ENCODE data around the gene CCM2L.

Gene CCM2L

DNA sequence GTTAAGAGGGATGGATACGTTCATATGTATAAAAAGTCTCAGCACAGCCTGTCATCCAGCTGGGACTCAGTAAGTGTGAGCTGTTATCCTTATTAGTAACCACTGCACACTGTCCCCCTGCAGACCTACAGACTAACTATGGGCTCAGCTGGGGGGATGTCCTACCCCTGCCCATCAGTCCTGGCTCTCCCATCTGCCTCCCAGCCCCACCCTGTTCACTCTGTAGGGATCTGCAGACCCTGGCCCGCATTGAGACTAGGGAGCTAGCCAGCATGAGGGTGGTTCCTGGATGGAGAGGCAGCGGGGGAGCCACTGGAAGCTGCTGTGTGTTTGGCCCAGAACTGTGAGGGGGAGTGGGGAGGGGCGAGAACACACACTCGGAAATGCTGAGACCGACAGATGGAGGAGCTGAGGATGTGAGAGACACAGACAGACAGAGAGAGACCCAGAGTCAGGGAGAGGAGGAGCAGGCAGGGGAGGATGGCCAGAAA is 25.2 kb upstream of the CCM2L start:
- Histone ChIP-seq H3K9me3 (ENCODE audit: control insufficient read depth, insufficient read depth, low read length) (no peaks in the 10 kb centered on the region), H3K4me1 (ENCODE audit: insufficient read depth, low read length) (0 out of 2 replicates have a peak, but pooled peaks cover 9% of the 10 kb centered on the region), H3K9ac (ENCODE audit: low read depth, low read length) (no peak overlapping the region), H3K36me3 (ENCODE audit: insufficient read depth, low read length) (no peaks in the 10 kb centered on the region)

DNA sequence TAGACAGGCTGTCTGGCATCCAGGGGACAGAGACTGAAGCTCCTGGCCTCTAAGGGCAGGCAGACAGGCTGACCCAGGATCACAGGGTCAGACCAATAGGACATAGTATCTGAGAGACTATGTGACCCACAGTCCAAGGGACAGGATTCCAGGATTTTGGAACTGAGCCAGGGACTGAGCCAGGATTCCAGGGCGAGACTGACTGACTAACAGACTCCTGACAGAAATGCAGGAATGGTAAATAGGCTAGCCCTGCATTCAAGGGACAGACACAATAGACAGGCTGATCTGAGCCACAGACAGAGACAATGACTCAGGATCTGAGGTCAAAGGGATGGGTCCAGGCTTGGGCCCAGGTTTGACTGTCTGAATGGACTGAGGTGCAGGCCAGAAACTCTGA is 22.5 kb upstream of the CCM2L start:
- Histone ChIP-seq H3K9ac (ENCODE audit: low read depth, low read length) (no peak overlapping the region), H3K4me1 (ENCODE audit: insufficient read depth, low read length) (0 out of 2 replicates have a peak, but pooled peaks cover 9% of the 10 kb centered on the region), H3K36me3 (ENCODE audit: insufficient read depth, low read length) (no peaks in the 10 kb centered on the region), H3K9me3 (ENCODE audit: control insufficient read depth, insufficient read depth, low read length) (no peaks in the 10 kb centered on the region)

DNA sequence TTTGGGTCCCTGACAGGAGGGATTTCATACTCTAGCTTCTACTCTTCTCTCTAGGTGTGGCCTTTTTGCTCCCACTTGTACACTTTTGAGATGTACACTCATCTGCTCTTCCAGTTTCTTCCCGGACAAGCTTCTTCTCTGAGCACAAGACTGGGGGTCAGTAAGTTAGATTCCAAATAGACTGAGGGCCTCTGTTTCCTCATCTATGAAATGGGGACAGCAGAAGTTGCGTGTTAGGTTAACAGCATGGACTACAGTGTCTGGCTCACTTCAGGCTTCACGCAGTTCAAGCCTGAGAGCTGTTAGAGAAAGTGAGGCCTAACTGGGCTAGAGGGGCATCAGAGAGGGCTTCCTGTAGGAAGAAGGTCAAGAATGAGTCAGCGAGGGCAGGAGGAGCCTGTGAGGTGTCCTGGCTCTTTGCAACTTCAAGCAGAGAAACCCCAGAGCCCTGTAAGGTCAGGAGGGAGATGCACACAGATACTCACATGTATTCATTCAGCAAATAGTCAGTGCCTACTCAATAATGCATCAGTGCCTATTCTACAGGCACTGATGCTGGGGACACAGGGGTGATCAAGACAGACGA is 21.7 kb upstream of the CCM2L start:
- Histone ChIP-seq H3K36me3 (ENCODE audit: insufficient read depth, low read length) (no peaks in the 10 kb centered on the region), H3K9me3 (ENCODE audit: control insufficient read depth, insufficient read depth, low read length) (no peaks in the 10 kb centered on the region), H3K4me1 (ENCODE audit: insufficient read depth, low read length) (0 out of 2 replicates have a peak, but pooled peaks cover 9% of the 10 kb centered on the region), H3K9ac (ENCODE audit: low read depth, low read length) (no peak overlapping the region)

DNA sequence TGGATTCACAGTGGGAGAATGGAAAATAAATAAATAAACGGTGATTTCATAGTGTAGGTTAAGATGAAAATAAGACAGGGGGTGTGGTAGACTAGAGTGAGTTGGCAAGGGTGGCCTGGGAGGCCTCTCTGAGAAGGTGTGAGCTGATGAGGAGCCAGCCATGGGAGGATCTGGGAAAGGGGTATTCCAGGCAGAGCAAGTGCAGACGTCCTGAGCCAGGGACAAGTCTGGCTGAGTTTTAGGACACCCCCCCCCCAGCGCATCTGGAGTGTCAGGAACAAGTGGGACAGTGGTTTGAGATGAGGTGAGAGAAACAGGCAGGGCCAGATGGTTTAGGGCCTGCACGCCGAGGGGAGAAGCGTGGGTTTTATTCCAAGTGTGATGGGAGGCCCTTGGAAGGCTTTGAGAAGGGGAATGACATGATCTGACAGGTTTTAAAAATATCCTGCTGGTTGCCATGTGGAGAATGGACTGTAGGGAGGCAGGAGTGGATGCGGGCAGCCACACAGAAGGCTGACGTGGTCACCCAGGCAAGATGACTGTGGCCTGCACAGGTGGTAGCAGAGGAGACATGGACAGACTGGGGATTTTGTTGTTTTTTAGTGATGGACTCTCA is 21.1 kb upstream of the CCM2L start:
- Histone ChIP-seq H3K4me1 (ENCODE audit: insufficient read depth, low read length) (0 out of 2 replicates have a peak, but pooled peaks cover 9% of the 10 kb centered on the region), H3K9ac (ENCODE audit: low read depth, low read length) (no peak overlapping the region), H3K9me3 (ENCODE audit: control insufficient read depth, insufficient read depth, low read length) (no peaks in the 10 kb centered on the region), H3K36me3 (ENCODE audit: insufficient read depth, low read length) (no peaks in the 10 kb centered on the region)

DNA sequence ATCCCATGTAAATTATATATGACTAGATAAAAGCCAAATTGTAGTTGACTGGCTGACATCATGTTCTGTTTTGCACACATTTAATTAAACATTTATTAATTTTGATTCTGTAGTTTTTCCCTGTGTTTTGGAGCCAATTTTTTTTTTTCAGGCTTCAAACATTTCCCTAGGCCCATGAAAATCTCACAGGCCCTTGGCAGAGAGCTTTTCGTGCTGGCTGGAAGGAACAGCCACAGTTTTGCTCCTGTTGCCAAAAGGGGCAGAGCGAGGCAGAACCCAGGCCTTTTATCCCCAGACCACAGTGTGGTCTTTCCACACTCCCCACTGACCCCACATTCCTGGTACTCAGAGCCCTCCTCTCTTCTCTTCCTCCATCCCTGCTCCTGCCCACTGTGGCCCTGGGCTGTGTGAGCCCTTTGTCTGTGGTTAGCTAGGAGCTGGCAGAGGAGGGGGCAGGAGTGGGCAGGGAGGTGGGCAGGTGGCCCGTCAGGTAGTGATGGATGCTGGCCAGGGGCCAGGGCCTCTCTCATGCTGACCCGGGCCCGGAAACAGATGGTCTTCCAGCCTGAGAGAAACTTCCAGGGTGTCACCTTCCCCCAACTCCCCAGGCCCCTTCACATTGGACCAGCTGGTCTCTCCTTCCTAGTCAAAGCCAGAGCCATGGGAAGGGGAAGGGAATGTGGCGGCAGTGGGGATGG is 19.4 kb upstream of the CCM2L start:
- Histone ChIP-seq H3K9ac (ENCODE audit: low read depth, low read length) (no peak overlapping the region), H3K4me1 (ENCODE audit: insufficient read depth, low read length) (peaks cover 9% of the 10 kb centered on the region; the same call in 1 of the 2 replicates), H3K36me3 (ENCODE audit: insufficient read depth, low read length) (no peaks in the 10 kb centered on the region), H3K9me3 (ENCODE audit: control insufficient read depth, insufficient read depth, low read length) (no peaks in the 10 kb centered on the region)

DNA sequence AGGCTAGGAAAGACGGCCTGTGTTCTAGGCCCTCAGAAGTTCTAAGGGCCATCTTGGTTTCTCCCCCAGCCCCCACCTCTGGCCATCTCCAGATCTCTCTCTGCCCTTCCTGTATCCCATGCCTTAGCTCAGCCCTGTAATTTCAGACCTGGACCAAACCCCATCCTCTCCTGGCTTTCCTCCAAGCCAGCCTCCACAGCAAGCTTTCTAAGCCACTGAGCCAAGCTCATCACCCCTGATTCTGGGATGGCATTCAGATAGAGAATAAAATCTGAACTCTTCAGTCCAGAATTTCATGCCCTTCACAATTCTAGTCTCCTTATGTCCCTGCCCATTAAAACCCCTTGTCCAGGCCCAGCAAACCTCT is 18.9 kb upstream of the CCM2L start:
- no peaks in the 10 kb centered on the region for H3K9me3 ChIP-seq (ENCODE audit: control insufficient read depth, insufficient read depth, low read length)
- no peak overlapping the region for H3K9ac ChIP-seq (ENCODE audit: low read depth, low read length)
- no peaks in the 10 kb centered on the region for H3K36me3 ChIP-seq (ENCODE audit: insufficient read depth, low read length)
- peaks cover 9% of the 10 kb centered on the region; the same call in 1 of the 2 replicates for H3K4me1 ChIP-seq (ENCODE audit: insufficient read depth, low read length)

DNA sequence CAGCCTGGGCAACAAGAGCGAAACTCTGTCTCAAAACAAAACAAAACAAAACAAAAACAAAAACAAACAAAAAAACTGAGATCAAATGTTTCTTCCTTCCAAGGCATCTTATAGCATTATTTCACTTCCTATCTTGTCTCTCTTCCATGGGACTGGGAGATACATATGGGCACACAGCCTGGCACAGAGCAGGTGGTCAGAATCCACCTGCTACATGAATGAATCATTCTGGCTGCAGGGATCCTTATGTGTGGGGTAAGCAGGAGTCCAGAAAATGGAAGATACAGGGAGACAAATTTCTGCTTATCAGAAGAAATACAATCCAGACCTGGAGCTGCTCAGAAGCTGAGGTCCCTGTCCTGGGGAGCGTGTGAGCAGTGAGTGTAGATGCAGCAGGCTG is 18.2 kb upstream of the CCM2L start:
- H3K9me3 ChIP-seq (ENCODE audit: control insufficient read depth, insufficient read depth, low read length): no peaks in the 10 kb centered on the region
- H3K4me1 ChIP-seq (ENCODE audit: insufficient read depth, low read length): peaks cover 9% of the 10 kb centered on the region; the same call in 1 of the 2 replicates
- H3K36me3 ChIP-seq (ENCODE audit: insufficient read depth, low read length): no peaks in the 10 kb centered on the region
- no peak overlapping the region for H3K9ac ChIP-seq (ENCODE audit: low read depth, low read length)

DNA sequence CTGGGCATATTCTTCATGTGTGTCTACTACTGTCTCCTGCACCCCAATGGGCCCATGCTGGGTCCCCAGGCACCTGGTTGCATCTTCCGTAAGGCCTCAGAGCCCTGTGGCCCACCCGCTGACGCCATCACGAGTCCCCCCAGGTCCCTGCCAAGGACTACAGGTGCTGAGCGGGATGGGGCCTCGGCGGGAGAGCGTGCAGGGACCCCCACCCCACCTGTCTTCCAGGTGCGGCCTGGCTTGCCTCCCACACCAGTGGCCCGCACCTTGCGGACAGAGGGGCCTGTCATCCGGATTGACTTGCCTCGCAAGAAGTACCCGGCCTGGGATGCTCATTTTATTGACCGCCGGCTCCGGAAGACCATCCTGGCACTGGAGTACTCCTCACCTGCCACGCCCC is 13.2 kb upstream of the CCM2L start:
- H3K9ac ChIP-seq (ENCODE audit: low read depth, low read length): no peak overlapping the region
- no peaks in the 10 kb centered on the region for H3K36me3 ChIP-seq (ENCODE audit: insufficient read depth, low read length)
- no peaks in the 10 kb centered on the region for H3K9me3 ChIP-seq (ENCODE audit: control insufficient read depth, insufficient read depth, low read length)
- no peaks in the 10 kb centered on the region; the same call in 1 of the 2 replicates for H3K4me1 ChIP-seq (ENCODE audit: insufficient read depth, low read length)

DNA sequence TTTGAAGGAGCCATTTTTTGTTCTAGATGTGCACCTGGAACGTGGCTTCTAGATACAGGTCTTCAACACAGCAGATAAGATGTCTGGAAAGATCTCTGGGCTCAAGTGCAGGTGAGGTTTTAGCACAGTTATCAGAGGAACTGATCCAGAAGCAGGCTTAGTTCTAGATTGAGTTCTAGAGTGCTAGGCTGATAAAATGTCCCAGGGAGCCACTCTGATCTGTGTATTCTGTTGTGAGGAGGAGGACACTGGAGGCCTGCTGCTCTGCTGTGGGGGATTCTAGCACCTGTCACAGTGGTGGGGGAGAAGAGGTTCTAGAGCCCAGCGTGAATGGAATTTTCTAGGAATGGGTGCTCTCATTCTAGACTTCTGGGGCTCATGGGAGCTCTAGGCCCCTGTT is 12.0 kb upstream of the CCM2L start:
- Histone ChIP-seq H3K9ac (ENCODE audit: low read depth, low read length) (no peak overlapping the region), H3K4me1 (ENCODE audit: insufficient read depth, low read length) (no peaks in the 10 kb centered on the region; the same call in 1 of the 2 replicates), H3K36me3 (ENCODE audit: insufficient read depth, low read length) (no peaks in the 10 kb centered on the region), H3K9me3 (ENCODE audit: control insufficient read depth, insufficient read depth, low read length) (no peaks in the 10 kb centered on the region)

DNA sequence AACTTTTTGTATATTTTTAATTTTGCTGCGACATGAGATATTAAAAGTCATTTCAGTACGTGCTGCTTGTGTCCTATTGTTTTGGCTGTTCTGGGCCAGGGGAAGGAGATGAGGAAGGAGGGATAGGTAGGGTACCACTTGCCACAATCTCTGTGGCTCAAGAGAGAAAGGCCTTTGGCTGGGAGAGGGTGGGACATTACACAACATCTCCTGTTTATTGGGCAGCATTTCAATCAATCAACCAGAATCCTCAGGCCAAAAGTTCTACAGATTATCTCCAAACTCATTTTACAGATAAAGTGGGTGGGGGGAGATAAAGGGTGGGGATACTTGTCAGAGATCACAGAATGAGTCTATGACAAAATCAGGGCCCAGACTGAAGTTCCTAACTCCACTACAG is 6.9 kb upstream of the CCM2L start:
- H3K9me3 ChIP-seq (ENCODE audit: control insufficient read depth, insufficient read depth, low read length): no peaks in the 10 kb centered on the region
- H3K4me1 ChIP-seq (ENCODE audit: insufficient read depth, low read length): peaks cover 16% of the 10 kb centered on the region
- no peak overlapping the region for H3K9ac ChIP-seq (ENCODE audit: low read depth, low read length)
- H3K36me3 ChIP-seq (ENCODE audit: insufficient read depth, low read length): no peaks in the 10 kb centered on the region

DNA sequence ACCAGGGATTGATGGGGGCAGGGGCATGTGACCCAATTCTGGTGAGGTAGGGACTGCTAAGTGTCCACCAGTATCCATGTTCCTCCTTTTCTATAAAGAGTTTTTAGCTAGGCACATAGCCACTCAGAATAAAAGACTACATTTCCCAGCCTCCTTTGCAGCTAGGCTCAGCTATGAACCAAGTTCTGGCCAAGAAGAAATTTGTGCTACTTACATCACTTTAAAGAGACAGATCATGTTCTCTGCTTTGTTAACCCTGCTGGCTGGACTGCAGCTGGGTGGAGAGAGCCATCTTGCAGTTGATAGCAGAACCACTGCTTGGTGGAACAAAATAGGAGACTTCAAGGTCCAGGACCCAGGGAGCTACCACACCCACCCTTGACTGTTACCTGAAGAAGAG is 5.3 kb upstream of the CCM2L start:
- Histone ChIP-seq H3K4me1 (ENCODE audit: insufficient read depth, low read length) (peaks cover 21% of the 10 kb centered on the region), H3K9me3 (ENCODE audit: control insufficient read depth, insufficient read depth, low read length) (no peaks in the 10 kb centered on the region), H3K9ac (ENCODE audit: low read depth, low read length) (no peak overlapping the region), H3K36me3 (ENCODE audit: insufficient read depth, low read length) (no peaks in the 10 kb centered on the region)

DNA sequence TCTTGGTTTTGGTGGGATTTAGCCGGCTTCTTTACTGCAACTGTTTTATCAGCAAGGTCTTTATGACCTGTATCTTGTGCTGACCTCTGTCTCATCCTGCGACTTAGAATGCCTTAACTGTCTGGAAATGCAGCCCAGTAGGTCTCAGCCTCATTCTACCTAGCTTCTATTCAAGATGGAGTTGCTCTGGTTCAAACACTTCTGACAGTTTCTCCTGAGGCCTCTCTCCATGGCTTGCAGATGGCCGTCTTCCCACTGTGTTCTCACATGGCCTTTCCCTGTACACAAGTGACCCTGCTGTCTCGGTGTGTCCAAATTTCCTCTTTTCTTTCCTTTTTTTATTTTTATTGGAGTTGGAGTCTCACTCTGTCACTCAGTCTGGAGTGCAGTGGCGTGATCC is 4.2 kb upstream of the CCM2L start:
- no peaks in the 10 kb centered on the region for H3K9me3 ChIP-seq (ENCODE audit: control insufficient read depth, insufficient read depth, low read length)
- peaks cover 24% of the 10 kb centered on the region for H3K4me1 ChIP-seq (ENCODE audit: insufficient read depth, low read length)
- no peak overlapping the region for H3K9ac ChIP-seq (ENCODE audit: low read depth, low read length)
- H3K36me3 ChIP-seq (ENCODE audit: insufficient read depth, low read length): no peaks in the 10 kb centered on the region

DNA sequence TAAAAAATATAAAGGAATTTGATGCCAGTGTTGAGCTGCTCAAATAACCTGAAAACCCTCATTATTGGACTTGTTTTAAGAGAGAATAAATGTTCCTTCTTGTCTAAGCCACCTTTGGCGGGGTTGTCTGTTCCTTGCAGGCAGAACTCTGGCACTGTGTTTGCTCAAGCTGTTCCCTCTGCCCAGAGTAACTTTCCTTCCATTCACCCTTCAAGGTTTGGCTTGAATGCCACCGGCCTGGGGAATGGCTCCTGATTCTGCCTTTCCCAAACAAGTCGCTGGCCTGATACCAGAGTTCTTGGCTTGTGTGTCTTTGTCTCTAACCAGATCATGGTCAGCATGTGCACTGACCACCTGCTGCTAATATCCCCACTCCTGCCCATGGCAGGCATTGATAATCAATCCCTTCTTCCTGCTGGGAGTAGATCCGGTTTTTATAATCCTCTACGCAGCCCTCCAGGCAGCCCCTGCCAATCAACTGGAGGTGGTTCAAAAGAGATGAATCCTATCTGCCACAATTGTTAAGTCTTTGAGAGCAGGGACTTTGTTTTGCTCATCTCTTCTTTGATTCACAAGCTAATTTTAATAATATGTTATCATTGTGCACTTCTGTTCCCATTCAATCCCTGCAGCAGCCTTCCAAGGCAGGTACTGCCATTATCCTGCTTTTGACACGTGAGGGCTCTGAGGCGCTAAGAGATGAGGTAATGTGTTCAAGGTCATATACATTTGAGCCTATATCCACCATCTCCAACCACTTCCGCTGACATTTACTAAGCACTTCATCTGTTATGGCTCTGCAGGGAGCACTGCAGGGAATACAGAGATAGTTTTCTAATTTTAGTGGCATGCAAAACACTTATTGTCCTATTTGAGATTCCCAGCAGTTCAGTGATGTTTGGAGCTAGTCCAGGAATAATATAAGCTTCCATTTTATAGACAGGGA is 3.1 kb upstream of the CCM2L start:
- Histone ChIP-seq H3K36me3 (ENCODE audit: insufficient read depth, low read length) (no peaks in the 10 kb centered on the region), H3K9me3 (ENCODE audit: control insufficient read depth, insufficient read depth, low read length) (no peaks in the 10 kb centered on the region), H3K9ac (ENCODE audit: low read depth, low read length) (no peak overlapping the region), H3K4me1 (ENCODE audit: insufficient read depth, low read length) (peaks cover 25% of the 10 kb centered on the region)
